Vagina (tissue), 2 donors: ENCODE measurements around the gene HYKK. TPM values are rescaled to one million over a fixed set of nuclear protein-coding genes. Genes with fewer than 3 reads are reported as not detected.

Source experiments
- DNase-seq, 2 donors: peaks; one replicate each; pipeline ENCODE4 v3.0.0-alpha.2; 2017; ENCODE audit errors: extremely low spot score in 2 of 2
- H3K27ac ChIP-seq: fragments of 200-600 bp; sonication (generic); one replicate; pipeline ENCODE4 v1.5.1; 2019
- H3K27me3 ChIP-seq: fragments of 200-600 bp; sonication (generic); one replicate; pipeline ENCODE4 v1.5.1; 2019
- H3K36me3 ChIP-seq, 2 donors: fragments of 200-600 bp; sonication (generic); one replicate each; pipeline ENCODE4 v1.5.1; 2017 to 2019
- H3K4me1 ChIP-seq: fragments of 200-600 bp; sonication (generic); one replicate; pipeline ENCODE4 v1.5.1; 2019
- H3K4me3 ChIP-seq, 2 donors: fragments of 200-600 bp; sonication (generic); 1 replicate in 1 of 2; 2 replicates in 1 of 2; pipeline ENCODE4 v1.5.1; 2016 to 2019
- H3K9me3 ChIP-seq: fragments of 200-600 bp; sonication (generic); one replicate; pipeline ENCODE4 v1.5.1; 2019
- CTCF ChIP-seq, 3 experiments: fragments of 450-650 bp in 2 of 3; fragments of 200-600 bp in 1 of 3; sonication (generic) in 1 of 3; IDR thresholded peaks; one replicate each; pipeline ENCODE4 v1.5.1; 2017 to 2019; ENCODE audit warnings: antibody characterized with exemption in 3 of 3, mild to moderate bottlenecking in 2 of 3, moderate library complexity in 2 of 3
- POLR2A ChIP-seq, 2 donors: fragments of 450-650 bp; IDR thresholded peaks; one replicate each; pipeline ENCODE4 v1.6.1; 2017; ENCODE audit warnings: antibody characterized with exemption in 2 of 2, mild to moderate bottlenecking in 2 of 2, moderate library complexity in 2 of 2
- POLR2AphosphoS5 ChIP-seq, 2 donors: sonication (generic); formaldehyde crosslinking; IDR thresholded peaks; one replicate each; pipeline ENCODE4 v1.9.0; 2017; ENCODE audit warnings: antibody characterized with exemption in 2 of 2, mild to moderate bottlenecking in 2 of 2, low read depth in 1 of 2; ENCODE audit not compliant: insufficient read depth in 1 of 2
- intact Hi-C: fragments of 100-400 bp; cut with DNase I; formaldehyde crosslinking; loops from one replicate; pipeline ENCODE4 v1.15.1; 2023
- total RNA-seq: library from RNA; depleted of rRNA; stranded (reverse); fragments of >200 nt; gene quantifications from one replicate; pipeline ENCODE4 v1.2.3, GENCODE V29; 2016

Gene HYKK
- total RNA-seq, 1 donor from 2014 or later = 9.6 TPM

- intact Hi-C loops = no loop called here
- H3K4me3 ChIP-seq = no peak overlapping the region
- H3K27me3 ChIP-seq = no peaks in the 10 kb centered on the region
- DNase-seq = no peak
- TF ChIP-seq POLR2AphosphoS5 (IDR thresholded peaks at IDR 0.05; ENCODE audit: insufficient read depth in 1 of 2, low read depth in 1 of 2) (no peak), POLR2A (IDR thresholded peaks at IDR 0.05) (no peak), CTCF (IDR thresholded peaks at IDR 0.05) (no peak)
- H3K27ac ChIP-seq = no peak overlapping the region
- no peaks in the 10 kb centered on the region for H3K9me3 ChIP-seq
- peaks cover 12% of the 10 kb centered on the region for H3K4me1 ChIP-seq
- H3K36me3 ChIP-seq = no peaks in the 10 kb centered on the region
These were observed 55.7 kb downstream of the HYKK start for GRCh38 chr15:78563092-78563491.

GRCh38 chr15:78564743-78565096, 57.3 kb downstream of the HYKK start:
- Histone ChIP-seq H3K9me3 (no peaks in the 10 kb centered on the region), H3K27ac (no peak overlapping the region), H3K36me3 (no peaks in the 10 kb centered on the region), H3K4me3 (peak overlapping the region in 1 of 2 donors; percentile 54), H3K4me1 (peaks cover 12% of the 10 kb centered on the region), H3K27me3 (no peaks in the 10 kb centered on the region)
- intact Hi-C loops = no loop called here
- no peak for DNase-seq
- TF ChIP-seq POLR2AphosphoS5 (IDR thresholded peaks at IDR 0.05; ENCODE audit: insufficient read depth in 1 of 2, low read depth in 1 of 2) (no peak), POLR2A (IDR thresholded peaks at IDR 0.05) (no peak), CTCF (IDR thresholded peaks at IDR 0.05) (no peak)

- no peaks in the 10 kb centered on the region for H3K36me3 ChIP-seq
- intact Hi-C loops = no loop called here
- peak within 1 kb of the TSS; percentile 54 to 75 for H3K4me3 ChIP-seq
- DNase-seq = no peak
- no peaks in the 10 kb centered on the region for H3K9me3 ChIP-seq
- H3K4me1 ChIP-seq = peaks cover 12% of the 10 kb centered on the region
- H3K27me3 ChIP-seq = no peaks in the 10 kb centered on the region
- peak within 1 kb of the TSS; percentile 40 for H3K27ac ChIP-seq
- TF ChIP-seq CTCF (IDR thresholded peaks at IDR 0.05) (no peak), POLR2AphosphoS5 (IDR thresholded peaks at IDR 0.05; ENCODE audit: insufficient read depth in 1 of 2, low read depth in 1 of 2) (peak in 1 of 2 donors; percentile 49)
These were observed 57.9 kb downstream of the HYKK start, which contains the start of gene CHRNA5 for GRCh38 chr15:78565097-78565950. Gene CHRNA5, plus strand, starts transcription at chr15:78565520. Its CDS starts 200 bp downstream, at chr15:78565720.

- Histone ChIP-seq H3K27ac (peak overlapping the region; percentile 40), H3K36me3 (no peaks in the 10 kb centered on the region), H3K27me3 (no peaks in the 10 kb centered on the region), H3K4me3 (peak overlapping the region; percentile 54 to 75), H3K9me3 (no peaks in the 10 kb centered on the region), H3K4me1 (peaks cover 12% of the 10 kb centered on the region)
- no peak for DNase-seq
- intact Hi-C loops = no loop called here
- TF ChIP-seq CTCF (IDR thresholded peaks at IDR 0.05) (peak in 1 of 3 experiments; percentile 13), POLR2AphosphoS5 (IDR thresholded peaks at IDR 0.05; ENCODE audit: insufficient read depth in 1 of 2, low read depth in 1 of 2) (no peak)
These were observed 58.8 kb downstream of the HYKK start for GRCh38 chr15:78565951-78566774.
